HFFc6 (cell line): Measurements from ENCODE around the gene CDC14B. TPM values are rescaled to one million over a fixed set of nuclear protein-coding genes. Genes with fewer than 3 reads are reported as not detected.
"Not testable (repeated sequence)": the region's sequence is repeated elsewhere in the genome, so short reads cannot be mapped to it uniquely, and the experiment has no call there.

Experiments used
- DNase-seq: peaks from one replicate; pipeline ENCODE4 v3.0.0-alpha.2; 2018
- H3K27ac Mint-ChIP-seq: 2 replicates; pipeline ENCODE4 v1.8.0; 2020; ENCODE audit warnings: mild to moderate bottlenecking, mixed read lengths
- H3K27me3 Mint-ChIP-seq: 2 replicates; pipeline ENCODE4 v1.8.0; 2021; ENCODE audit warnings: mild to moderate bottlenecking, moderate library complexity, mixed read lengths; ENCODE audit not compliant: insufficient read depth
- H3K36me3 Mint-ChIP-seq: 2 replicates; pipeline ENCODE4 v1.8.0; 2021; ENCODE audit warnings: low read depth, mixed read lengths
- H3K4me1 Mint-ChIP-seq: 2 replicates; pipeline ENCODE4 v1.8.0; 2020; ENCODE audit warnings: low read depth, mixed read lengths
- H3K4me3 Mint-ChIP-seq: 2 replicates; pipeline ENCODE4 v1.8.0; 2020; ENCODE audit warnings: mild to moderate bottlenecking, moderate library complexity, mixed read lengths
- H3K9me3 Mint-ChIP-seq: 2 replicates; pipeline ENCODE4 v1.8.0; 2020; ENCODE audit warnings: mild to moderate bottlenecking, mixed read lengths
- total RNA-seq, 6 experiments: library from RNA; stranded (reverse); fragmentation: NEBNext Ultra II Directional; extraction: Animal tissue kit (Norgen Biotek cat#: 25700); gene quantifications; 2 replicates in 1 of 6; 3 replicates in 5 of 6; pipeline ENCODE4 v1.2.3, GENCODE V29; 2021
- TF ChIP-seq, protein P1 (sequence below): fragments of 200-600 bp; sonication (generic); IDR thresholded peaks from 2 replicates; pipeline ENCODE4 v1.5.0; 2021; ENCODE audit warnings: antibody characterized with exemption, mild to moderate bottlenecking

Gene CDC14B
- total RNA-seq, 6 experiments from 2014 or later = 10.7 to 14.9 (median 12.1) TPM

GRCh38 chr9:96596601-96597111, 23.0 kb downstream of the CDC14B start:
- H3K9me3 Mint-ChIP-seq = no peaks in the 10 kb centered on the region
- peaks cover 5% of the 10 kb centered on the region; the same call in 1 of the 2 replicates for H3K4me1 Mint-ChIP-seq
- no peaks in the 10 kb centered on the region; the same call in 1 of the 2 replicates for H3K27me3 Mint-ChIP-seq
- no peak for DNase-seq
- no peak overlapping the region for H3K27ac Mint-ChIP-seq
- H3K4me3 Mint-ChIP-seq = no peak overlapping the region
- TF ChIP-seq, protein P1, sequence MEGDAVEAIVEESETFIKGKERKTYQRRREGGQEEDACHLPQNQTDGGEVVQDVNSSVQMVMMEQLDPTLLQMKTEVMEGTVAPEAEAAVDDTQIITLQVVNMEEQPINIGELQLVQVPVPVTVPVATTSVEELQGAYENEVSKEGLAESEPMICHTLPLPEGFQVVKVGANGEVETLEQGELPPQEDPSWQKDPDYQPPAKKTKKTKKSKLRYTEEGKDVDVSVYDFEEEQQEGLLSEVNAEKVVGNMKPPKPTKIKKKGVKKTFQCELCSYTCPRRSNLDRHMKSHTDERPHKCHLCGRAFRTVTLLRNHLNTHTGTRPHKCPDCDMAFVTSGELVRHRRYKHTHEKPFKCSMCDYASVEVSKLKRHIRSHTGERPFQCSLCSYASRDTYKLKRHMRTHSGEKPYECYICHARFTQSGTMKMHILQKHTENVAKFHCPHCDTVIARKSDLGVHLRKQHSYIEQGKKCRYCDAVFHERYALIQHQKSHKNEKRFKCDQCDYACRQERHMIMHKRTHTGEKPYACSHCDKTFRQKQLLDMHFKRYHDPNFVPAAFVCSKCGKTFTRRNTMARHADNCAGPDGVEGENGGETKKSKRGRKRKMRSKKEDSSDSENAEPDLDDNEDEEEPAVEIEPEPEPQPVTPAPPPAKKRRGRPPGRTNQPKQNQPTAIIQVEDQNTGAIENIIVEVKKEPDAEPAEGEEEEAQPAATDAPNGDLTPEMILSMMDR = no peak
- H3K36me3 Mint-ChIP-seq = no peaks in the 10 kb centered on the region

- TF ChIP-seq, protein P1 = no peak
- no peaks in the 10 kb centered on the region for H3K9me3 Mint-ChIP-seq
- peaks cover 9% of the 10 kb centered on the region for H3K4me1 Mint-ChIP-seq
- no peak overlapping the region for H3K27ac Mint-ChIP-seq
- no peak for DNase-seq
- no peaks in the 10 kb centered on the region for H3K36me3 Mint-ChIP-seq
- no peaks in the 10 kb centered on the region for H3K27me3 Mint-ChIP-seq
- H3K4me3 Mint-ChIP-seq = no peak overlapping the region
These were observed 32.0 kb downstream of the CDC14B start for GRCh38 chr9:96587338-96588315.

DNA sequence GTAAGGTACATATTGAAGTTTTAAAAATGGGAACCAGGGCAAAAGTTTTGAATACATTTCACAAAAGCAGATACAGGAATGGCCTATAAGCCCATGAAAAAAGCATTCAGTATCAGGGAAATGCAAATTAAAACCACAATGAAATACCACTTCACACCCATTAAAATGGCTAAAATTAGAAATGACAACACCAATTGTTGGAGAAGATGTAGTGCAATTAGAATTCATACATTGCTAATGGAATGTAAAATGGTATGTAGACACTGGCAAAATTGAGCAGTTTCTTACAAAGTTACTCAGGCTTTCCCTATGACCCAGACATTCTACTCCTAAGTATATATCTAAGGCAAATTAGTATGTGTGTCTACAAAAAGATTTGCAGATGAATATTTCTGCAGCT, 34.2 kb downstream of the CDC14B start:
- no peak for DNase-seq
- Mint-ChIP-seq H3K4me3 (no peak overlapping the region), H3K27me3 (no peaks in the 10 kb centered on the region; the same call in 1 of the 2 replicates), H3K4me1 (peaks cover 9% of the 10 kb centered on the region), H3K9me3 (no peaks in the 10 kb centered on the region), H3K36me3 (no peaks in the 10 kb centered on the region), H3K27ac (no peak overlapping the region)
- TF ChIP-seq, protein P1 = no peak

DNA sequence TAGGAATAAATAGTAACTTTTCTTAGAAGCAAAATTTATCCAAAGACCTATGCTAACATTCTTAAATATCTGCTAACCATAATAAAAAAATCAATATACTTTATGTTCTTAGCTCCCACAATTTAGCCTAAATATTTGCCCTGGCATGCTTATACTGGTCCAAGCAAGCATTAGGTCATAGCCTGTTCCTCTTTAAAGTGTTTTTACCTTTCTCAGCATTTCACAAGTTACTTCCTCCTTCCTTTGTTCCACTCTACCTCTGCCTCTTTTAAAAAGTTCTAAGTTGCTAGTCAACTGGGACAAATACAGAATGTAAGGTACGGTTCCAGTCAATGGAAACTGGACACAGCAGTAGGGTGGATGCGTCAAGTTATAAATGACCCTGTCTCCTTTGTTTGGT, 37.4 kb downstream of the CDC14B start:
- H3K9me3 Mint-ChIP-seq, H3K27me3 Mint-ChIP-seq, H3K27ac Mint-ChIP-seq, H3K4me3 Mint-ChIP-seq, DNase-seq, H3K4me1 Mint-ChIP-seq, H3K36me3 Mint-ChIP-seq: not testable (repeated sequence)

GRCh38 chr9:96581786-96582185, 37.9 kb downstream of the CDC14B start:
- no peak for DNase-seq
- TF ChIP-seq, protein P1 = no peak
- H3K36me3 Mint-ChIP-seq = no peaks in the 10 kb centered on the region
- H3K4me1 Mint-ChIP-seq = peaks cover 9% of the 10 kb centered on the region
- H3K27ac Mint-ChIP-seq = no peak overlapping the region
- H3K9me3 Mint-ChIP-seq = no peaks in the 10 kb centered on the region
- H3K27me3 Mint-ChIP-seq = no peaks in the 10 kb centered on the region; the same call in 1 of the 2 replicates
- H3K4me3 Mint-ChIP-seq = no peak overlapping the region

DNA sequence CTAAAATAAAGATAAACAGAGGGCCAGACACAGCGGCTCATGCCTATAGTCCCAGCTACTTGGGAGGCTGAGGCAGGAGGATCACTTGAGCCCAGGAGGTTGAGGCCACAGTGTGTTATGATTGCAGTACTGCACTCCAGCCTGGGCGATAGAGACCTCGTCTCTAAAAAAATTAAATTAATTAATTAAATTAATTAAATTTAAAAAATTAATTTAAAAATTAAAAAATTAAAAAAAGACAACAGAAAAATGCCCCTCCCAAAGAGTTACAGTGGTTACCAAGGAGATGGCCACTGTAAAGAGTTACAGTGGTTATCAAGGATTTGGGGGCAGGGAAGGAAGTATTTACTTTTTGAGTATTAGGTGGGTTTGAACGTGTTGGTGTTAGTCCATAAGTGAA, 38.3 kb downstream of the CDC14B start:
- TF ChIP-seq, protein P1 = no peak
- Mint-ChIP-seq H3K4me3 (no peak overlapping the region), H3K9me3 (no peaks in the 10 kb centered on the region), H3K27ac (no peak overlapping the region), H3K27me3 (no peaks in the 10 kb centered on the region; the same call in 1 of the 2 replicates), H3K36me3 (no peaks in the 10 kb centered on the region), H3K4me1 (peaks cover 9% of the 10 kb centered on the region)
- no peak for DNase-seq
